ENCODE results near the gene ATG10.
"Not testable (repeated sequence)": the region's sequence is repeated elsewhere in the genome, so short reads cannot be mapped to it uniquely, and the experiment has no call there.

Gene ATG10

GRCh38 chr5:81983148-81983547, 11.3 kb downstream of the ATG10 start:
- not testable (repeated sequence) for DNase-seq

- DNase-seq, result not testable (repeated sequence)
Observed at GRCh38 chr5:81983563-81983962, 11.7 kb downstream of the ATG10 start.

- no peak for DNase-seq
Observed at GRCh38 chr5:81986126-81986525, 14.3 kb downstream of the ATG10 start.

GRCh38 chr5:81989204-81989603, 17.4 kb downstream of the ATG10 start:
- no peak for DNase-seq

- no peak for DNase-seq
Observed at GRCh38 chr5:81994679-81995078, 22.9 kb downstream of the ATG10 start.

- no peak for DNase-seq
Observed at GRCh38 chr5:81995407-81995806, 23.6 kb downstream of the ATG10 start.

- no peak for DNase-seq
Observed at GRCh38 chr5:82004511-82004910, 32.7 kb downstream of the ATG10 start.

- not testable (repeated sequence) for DNase-seq
Observed at GRCh38 chr5:82009869-82010268, 38.0 kb downstream of the ATG10 start.

GRCh38 chr5:82010696-82011095, 38.9 kb downstream of the ATG10 start:
- no peak for DNase-seq

- DNase-seq, result no peak
Observed at GRCh38 chr5:82011761-82012160, 39.9 kb downstream of the ATG10 start.

- not testable (repeated sequence) for DNase-seq
Observed at GRCh38 chr5:82014644-82015043, 42.8 kb downstream of the ATG10 start.

- DNase-seq, result no peak
Observed at GRCh38 chr5:82018462-82018861, 46.6 kb downstream of the ATG10 start.

GRCh38 chr5:82019342-82020138, 47.7 kb downstream of the ATG10 start:
- DNase-seq, result no peak

GRCh38 chr5:82022499-82022898, 50.7 kb downstream of the ATG10 start:
- no peak for DNase-seq

GRCh38 chr5:82023644-82024043, 51.8 kb downstream of the ATG10 start:
- DNase-seq, result no peak

- DNase-seq, result no peak
Observed at GRCh38 chr5:82031220-82032119, 59.6 kb downstream of the ATG10 start.

- DNase-seq, result not testable (repeated sequence)
Observed at GRCh38 chr5:82042894-82043293, 71.1 kb downstream of the ATG10 start.

- DNase-seq, result no peak
Observed at GRCh38 chr5:82044010-82044409, 72.2 kb downstream of the ATG10 start.

- no peak for DNase-seq
Observed at GRCh38 chr5:82045554-82046275, 73.9 kb downstream of the ATG10 start.

GRCh38 chr5:82046276-82046647, 74.4 kb downstream of the ATG10 start:
- DNase-seq, result no peak

- DNase-seq, result no peak
Observed at GRCh38 chr5:82050955-82051354, 79.1 kb downstream of the ATG10 start.

GRCh38 chr5:82054004-82054710, 82.3 kb downstream of the ATG10 start:
- DNase-seq, result no peak

GRCh38 chr5:82057051-82057450, 85.2 kb downstream of the ATG10 start:
- DNase-seq, result no peak

Data from stimulated activated CD8-positive, alpha-beta memory T cell treated with anti-CD3 and anti-CD28 coated beads, Interleukin-4, amount 100 ng/mL, for 48 hours (primary cell).